NCI-H460 (cell line): ENCODE measurements around the gene ATP5ME. TPM values are rescaled to one million over a fixed set of nuclear protein-coding genes. Genes with fewer than 3 reads are reported as not detected.

Experiments used
- DNase-seq: peaks from one replicate; pipeline ENCODE4 v3.0.0-alpha.2; 2016; ENCODE audit warnings: low read depth; ENCODE audit errors: extremely low read depth
- total RNA-seq: library from RNA; depleted of rRNA; stranded (reverse); fragments of >200 nt; shearing (Covaris generic); gene quantifications from 2 replicates; pipeline ENCODE4 v1.2.3, GENCODE V29; 2014

Gene ATP5ME
- total RNA-seq, 1 experiment from 2014 or later, result 307 TPM

- DNase-seq, result no peak
Measured at GRCh38 chr4:685679-686412, 11.8 kb upstream of the ATP5ME start.

GRCh38 chr4:684623-685327, 10.7 kb upstream of the ATP5ME start:
- no peak for DNase-seq

GRCh38 chr4:683982-684622, 10.0 kb upstream of the ATP5ME start:
- peak; percentile 61 for DNase-seq

- no peak for DNase-seq
Measured at GRCh38 chr4:683247-683897, 9.3 kb upstream of the ATP5ME start.

- no peak for DNase-seq
Measured at GRCh38 chr4:682490-683172, 8.6 kb upstream of the ATP5ME start.

GRCh38 chr4:681736-682451, 7.8 kb upstream of the ATP5ME start:
- no peak for DNase-seq

- DNase-seq, result no peak
Measured at GRCh38 chr4:680928-681645, 7.0 kb upstream of the ATP5ME start.

GRCh38 chr4:680551-680927, 6.5 kb upstream of the ATP5ME start:
- DNase-seq, result no peak

GRCh38 chr4:680091-680490, 6.0 kb upstream of the ATP5ME start:
- DNase-seq, result no peak

- no peak for DNase-seq
Measured at GRCh38 chr4:679629-680028, 5.6 kb upstream of the ATP5ME start.

- no peak for DNase-seq
Measured at GRCh38 chr4:679104-679481, 5.0 kb upstream of the ATP5ME start.

GRCh38 chr4:678331-679103, 4.4 kb upstream of the ATP5ME start:
- no peak for DNase-seq

- DNase-seq, result no peak
Measured at GRCh38 chr4:677431-678293, 3.6 kb upstream of the ATP5ME start.

GRCh38 chr4:676871-677235, 2.8 kb upstream of the ATP5ME start:
- no peak for DNase-seq

- DNase-seq, result no peak
Measured at GRCh38 chr4:675980-676870, 2.1 kb upstream of the ATP5ME start.

GRCh38 chr4:675036-675882, 1.2 kb upstream of the ATP5ME start:
- DNase-seq, result no peak
